Neural cell (in vitro differentiated cells): ENCODE data around the gene PLEKHA8. TPM values are rescaled to one million over a fixed set of nuclear protein-coding genes. Genes with fewer than 3 reads are reported as not detected.

Experiments used
- H2AFZ ChIP-seq: fragments of 200-600, 300-800 bp; sonication (generic), shearing (Covaris generic); 2 replicates; pipeline ENCODE4 v1.6.0; 2014; ENCODE audit warnings: low read depth, mild to moderate bottlenecking, antibody characterized with exemption, low read length, moderate library complexity
- H3F3A ChIP-seq: fragments of 200-600 bp; shearing (Covaris generic); 2 replicates; pipeline ENCODE4 v1.6.1; 2016; ENCODE audit warnings: mild to moderate bottlenecking, moderate library complexity, mixed read lengths, antibody characterized with exemption, low read length; ENCODE audit not compliant: insufficient read depth, poor library complexity, severe bottlenecking
- H3K27ac ChIP-seq: fragments of 200-600, 300-800 bp; sonication (generic), shearing (Covaris generic); 2 replicates; pipeline ENCODE4 v1.5.1; 2014; ENCODE audit warnings: mild to moderate bottlenecking, low read length, moderate library complexity
- H3K27me3 ChIP-seq: fragments of 300-800, 200-600 bp; sonication (generic), shearing (Covaris generic); 2 replicates; pipeline ENCODE4 v1.6.0; 2014; ENCODE audit warnings: mild to moderate bottlenecking, low read depth, low read length, moderate library complexity; ENCODE audit not compliant: insufficient read depth
- H3K36me3 ChIP-seq: fragments of 300-800, 200-600 bp; sonication (generic), shearing (Covaris generic); 2 replicates; pipeline ENCODE4 v1.5.1; 2014; ENCODE audit warnings: mild to moderate bottlenecking, antibody characterized with exemption, low read length, moderate library complexity; ENCODE audit not compliant: insufficient read depth
- H3K4me2 ChIP-seq: fragments of 300-800, 200-600 bp; sonication (generic), shearing (Covaris generic); 2 replicates; pipeline ENCODE4 v1.6.0; 2014; ENCODE audit warnings: mild to moderate bottlenecking, low read length
- H3K4me3 ChIP-seq: fragments of 300-800, 200-600 bp; sonication (generic), shearing (Covaris generic); 2 replicates; pipeline ENCODE4 v1.5.1; 2014; ENCODE audit warnings: mild to moderate bottlenecking, low read length, moderate library complexity
- H3K79me2 ChIP-seq: fragments of 200-600 bp; shearing (Covaris generic); replicated peaks from 2 replicates; pipeline ENCODE4 v1.6.0; 2014; ENCODE audit warnings: mild to moderate bottlenecking, low read length, moderate library complexity; ENCODE audit not compliant: insufficient read depth
- H3K9ac ChIP-seq: fragments of 300-800, 200-600 bp; sonication (generic), shearing (Covaris generic); 2 replicates; pipeline ENCODE4 v1.6.1; 2016; ENCODE audit warnings: mild to moderate bottlenecking, low read length, mixed read lengths
- H3K9me2 ChIP-seq: fragments of 200-600 bp; shearing (Covaris generic); 2 replicates; pipeline ENCODE4 v1.6.1; 2016; ENCODE audit warnings: mild to moderate bottlenecking, low read length, mixed read lengths; ENCODE audit not compliant: insufficient read depth
- H3K9me3 ChIP-seq: fragments of 200-600, 300-800 bp; sonication (generic), shearing (Covaris generic); 2 replicates; pipeline ENCODE4 v1.6.1; 2016; ENCODE audit warnings: mild to moderate bottlenecking, mixed run types, low read length, moderate library complexity, mixed read lengths
- H4K20me1 ChIP-seq: fragments of 200-600 bp; shearing (Covaris generic); 2 replicates; pipeline ENCODE4 v1.6.1; 2016; ENCODE audit warnings: mild to moderate bottlenecking, mixed run types; ENCODE audit not compliant: insufficient read depth
- CTCF ChIP-seq: fragments of 450-650 bp; IDR thresholded peaks from 2 replicates; pipeline ENCODE4 v1.5.1; 2014; ENCODE audit warnings: antibody characterized with exemption, mild to moderate bottlenecking, moderate library complexity; ENCODE audit not compliant: poor library complexity, severe bottlenecking
- EP300 ChIP-seq: fragments of 450-650 bp; conservative IDR thresholded peaks from 2 replicates; pipeline ENCODE4 v1.6.1; 2014; ENCODE audit warnings: antibody characterized with exemption, mild to moderate bottlenecking, moderate library complexity; ENCODE audit not compliant: poor library complexity, severe bottlenecking
- EZH2 ChIP-seq: fragments of 200-600, 300-800 bp; shearing (Covaris generic), sonication (generic); IDR thresholded peaks from 2 replicates; pipeline ENCODE4 v1.6.1; 2014; ENCODE audit warnings: antibody characterized with exemption, low read length, borderline replicate concordance, mild to moderate bottlenecking; ENCODE audit not compliant: insufficient read depth, poor library complexity, severe bottlenecking
- MXI1 ChIP-seq: fragments of 450-650 bp; conservative IDR thresholded peaks from 2 replicates; pipeline ENCODE4 v1.6.1; 2014; ENCODE audit warnings: antibody characterized with exemption, mild to moderate bottlenecking; ENCODE audit not compliant: poor library complexity, severe bottlenecking
- POLR2AphosphoS5 ChIP-seq: IDR thresholded peaks from 2 replicates; pipeline ENCODE4 v1.6.1; 2012
- RAD21 ChIP-seq: fragments of 450-650 bp; conservative IDR thresholded peaks from 2 replicates; pipeline ENCODE4 v1.6.1; 2014; ENCODE audit warnings: antibody characterized with exemption, mild to moderate bottlenecking, moderate library complexity
- REST ChIP-seq: IDR thresholded peaks from 2 replicates; pipeline ENCODE4 v1.6.1; 2012; ENCODE audit warnings: borderline replicate concordance
- SMC3 ChIP-seq: fragments of 450-650 bp; conservative IDR thresholded peaks from 2 replicates; pipeline ENCODE4 v1.6.1; 2014; ENCODE audit warnings: antibody characterized with exemption, mild to moderate bottlenecking, moderate library complexity; ENCODE audit not compliant: poor library complexity
- TAF1 ChIP-seq: IDR thresholded peaks from 2 replicates; pipeline ENCODE4 v1.6.1; 2012; ENCODE audit warnings: low read depth
- polyA plus RNA-seq: library from polyadenylated mRNA; depleted of rRNA; stranded (reverse); fragments of >200 nt; gene quantifications from 2 replicates; pipeline ENCODE4 v1.2.3, GENCODE V29; 2014

The PLEKHA8 gene
- polyA plus RNA-seq, 1 donor from 2014 or later: 43.1 TPM

GRCh38 chr7:30147223-30147622 lies 119.0 kb downstream of the PLEKHA8 start:
- Histone ChIP-seq H3K27ac (no peak overlapping the region), H4K20me1 (no peaks in the 10 kb centered on the region), H3F3A (peaks cover 3% of the 10 kb centered on the region), H3K9ac (no peak overlapping the region), H3K36me3 (no peaks in the 10 kb centered on the region), H3K4me3 (no peak overlapping the region), H3K79me2 (no peaks in the 10 kb centered on the region), H3K27me3 (no peaks in the 10 kb centered on the region), H3K4me2 (no peak overlapping the region), H3K9me2 (no peaks in the 10 kb centered on the region), H3K9me3 (no peaks in the 10 kb centered on the region), H2AFZ (no peak overlapping the region)
- TF ChIP-seq MXI1: no peak
- TF ChIP-seq EP300: no peak
- TF ChIP-seq CTCF: no peak
- TF ChIP-seq SMC3: no peak
- no peak for TF ChIP-seq RAD21
- TF ChIP-seq EZH2: no peak
- TF ChIP-seq POLR2AphosphoS5: no peak
- TF ChIP-seq TAF1: no peak
- no peak for TF ChIP-seq REST

GRCh38 chr7:30147785-30148184 lies 119.6 kb downstream of the PLEKHA8 start:
- Histone ChIP-seq H3F3A (peaks cover 3% of the 10 kb centered on the region), H2AFZ (no peak overlapping the region), H3K27ac (no peak overlapping the region), H3K79me2 (no peaks in the 10 kb centered on the region), H3K9me3 (no peaks in the 10 kb centered on the region), H4K20me1 (no peaks in the 10 kb centered on the region), H3K36me3 (no peaks in the 10 kb centered on the region), H3K27me3 (no peaks in the 10 kb centered on the region), H3K4me3 (no peak overlapping the region), H3K4me2 (no peak overlapping the region), H3K9me2 (no peaks in the 10 kb centered on the region), H3K9ac (no peak overlapping the region)
- TF ChIP-seq REST (no peak), POLR2AphosphoS5 (no peak), MXI1 (no peak), EZH2 (no peak), TAF1 (no peak), EP300 (no peak), SMC3 (no peak), CTCF (no peak), RAD21 (no peak)
